MV-4-11 (cell line): ENCODE results near the gene KIF21A.
"Not testable (repeated sequence)": the region's sequence is repeated elsewhere in the genome, so short reads cannot be mapped to it uniquely, and the experiment has no call there.

Experiments used
- DNase-seq: peaks from one replicate; lab custom pipeline; 2025; lab: John Stamatoyannopoulos, UW

The KIF21A gene

GRCh38 chr12:39344926-39345325, 98.0 kb downstream of the KIF21A start:
- no peak for DNase-seq

DNA sequence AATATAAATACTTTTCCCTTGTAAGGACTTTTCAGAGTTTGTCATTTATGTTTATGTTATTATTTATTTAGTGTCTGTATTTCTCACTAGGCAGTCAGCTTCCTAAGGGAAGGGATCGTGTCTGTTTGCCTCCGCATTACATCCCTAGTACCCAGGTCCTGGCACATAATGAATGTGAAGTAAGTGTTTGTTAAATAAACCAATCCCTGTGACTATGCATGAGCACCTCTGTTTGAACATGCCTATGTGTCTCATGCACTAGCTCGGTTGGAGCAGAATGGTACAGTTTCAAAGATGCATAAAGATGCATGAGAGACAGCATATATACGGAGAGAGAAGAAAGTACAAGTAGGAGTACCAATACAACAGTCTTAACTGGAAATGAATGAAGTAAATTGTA, 99.3 kb downstream of the KIF21A start:
- no peak for DNase-seq

DNA sequence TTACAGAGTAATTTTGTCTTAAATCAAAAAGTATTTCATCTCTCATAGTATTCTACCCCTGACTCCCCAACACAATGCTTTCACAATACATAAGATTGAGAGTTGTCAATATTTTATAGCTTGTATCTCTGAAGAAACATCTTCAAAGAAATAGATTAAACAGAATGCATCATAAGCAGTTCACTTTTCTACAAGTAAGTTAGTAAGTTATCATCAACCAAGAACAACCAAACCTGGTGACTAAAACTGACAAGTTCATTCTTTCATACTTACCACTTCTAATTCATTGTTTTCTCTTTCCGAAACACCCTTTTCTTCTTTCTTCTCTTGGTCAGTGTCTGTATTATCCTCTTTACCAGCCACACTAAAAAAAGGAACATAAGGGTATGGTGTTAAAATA, 101.2 kb downstream of the KIF21A start:
- no peak for DNase-seq

- no peak for DNase-seq
Observed at GRCh38 chr12:39341179-39341578, 101.7 kb downstream of the KIF21A start.

GRCh38 chr12:39332661-39333175, 110.2 kb downstream of the KIF21A start:
- DNase-seq, result no peak

DNA sequence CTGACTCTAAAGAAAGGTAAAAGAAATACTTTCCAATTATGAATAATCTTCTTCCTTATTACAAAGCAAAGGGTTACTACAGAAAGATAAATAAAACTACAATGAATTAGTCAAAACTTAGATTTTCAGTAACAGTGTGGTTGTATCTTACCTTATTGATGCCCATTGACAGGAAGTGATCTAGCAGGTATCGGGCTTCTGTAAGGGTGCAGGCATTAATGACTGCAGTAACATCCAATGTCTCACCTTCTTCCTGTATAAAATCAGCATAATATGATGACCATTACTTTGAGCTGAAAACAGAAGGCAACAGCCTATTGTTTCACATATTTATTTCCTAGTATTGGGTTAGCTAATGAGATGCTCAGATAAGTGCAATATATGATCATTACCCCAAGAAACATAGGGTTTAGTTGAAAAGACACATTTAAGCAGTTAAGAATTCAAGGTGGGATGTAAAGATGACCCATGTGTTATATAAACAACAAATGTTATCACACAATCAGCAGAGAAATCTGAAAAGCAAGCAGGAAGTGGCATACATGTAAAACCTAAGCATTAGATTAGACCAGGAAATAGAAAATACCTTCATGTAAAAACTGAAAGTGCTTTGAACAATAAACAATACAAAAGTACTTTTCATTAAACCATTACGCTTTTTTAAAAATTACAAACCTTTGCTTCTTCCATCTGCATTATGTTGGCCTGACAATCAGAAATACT, 111.2 kb downstream of the KIF21A start:
- DNase-seq, result no peak

GRCh38 chr12:39329876-39330275, 113.0 kb downstream of the KIF21A start:
- no peak for DNase-seq

- DNase-seq, result no peak
Observed at GRCh38 chr12:39329018-39329417, 113.9 kb downstream of the KIF21A start.

DNA sequence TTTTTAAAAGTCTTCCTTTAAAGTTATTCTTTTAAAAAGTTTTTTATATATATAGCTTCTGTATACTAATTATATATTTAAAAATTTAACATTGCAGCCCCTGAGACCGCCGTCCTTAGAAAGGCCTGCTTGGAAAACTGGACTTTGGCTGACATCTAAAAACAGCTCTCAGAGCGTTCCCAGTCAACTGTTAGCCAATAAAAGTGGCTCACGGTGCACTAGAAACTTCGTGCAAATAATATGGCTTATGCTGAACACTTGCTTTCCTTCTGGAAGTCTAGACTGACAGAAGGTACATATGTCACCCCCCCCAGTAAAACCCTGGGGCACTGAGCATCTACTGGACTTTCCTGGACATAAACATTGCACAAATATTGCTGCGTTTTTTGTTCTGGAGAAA, 115.0 kb downstream of the KIF21A start:
- no peak for DNase-seq

DNA sequence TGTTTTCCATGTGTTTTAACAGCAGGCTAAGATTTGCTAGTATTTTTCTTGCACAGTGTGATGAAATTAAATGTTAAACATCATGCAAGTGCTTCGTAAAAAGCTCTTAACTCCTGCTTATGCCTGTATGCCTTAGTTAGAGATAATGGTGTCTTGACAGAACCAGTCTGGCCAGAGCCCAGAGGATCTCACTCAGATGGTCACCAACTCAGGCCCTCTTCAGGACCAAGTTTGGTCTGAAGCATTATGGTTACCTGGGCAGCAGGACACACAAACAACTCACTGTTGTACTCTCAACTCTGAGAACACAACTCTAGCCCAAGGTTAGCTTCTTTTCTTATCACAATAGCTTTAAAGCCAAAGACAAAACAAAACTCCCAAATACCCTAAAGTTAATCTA, 115.4 kb downstream of the KIF21A start:
- no peak for DNase-seq

GRCh38 chr12:39319180-39319579, 123.7 kb downstream of the KIF21A start:
- DNase-seq, result no peak

- DNase-seq, result no peak
Observed at GRCh38 chr12:39314547-39314946, 128.4 kb downstream of the KIF21A start.

GRCh38 chr12:39309516-39309915, 133.4 kb downstream of the KIF21A start:
- no peak for DNase-seq

GRCh38 chr12:39301422-39301821, 141.5 kb downstream of the KIF21A start:
- no peak for DNase-seq

- DNase-seq, result no peak
Observed at GRCh38 chr12:39300799-39301198, 142.1 kb downstream of the KIF21A start.

- no peak for DNase-seq
Observed at GRCh38 chr12:39297891-39298290, 145.0 kb downstream of the KIF21A start.

DNA sequence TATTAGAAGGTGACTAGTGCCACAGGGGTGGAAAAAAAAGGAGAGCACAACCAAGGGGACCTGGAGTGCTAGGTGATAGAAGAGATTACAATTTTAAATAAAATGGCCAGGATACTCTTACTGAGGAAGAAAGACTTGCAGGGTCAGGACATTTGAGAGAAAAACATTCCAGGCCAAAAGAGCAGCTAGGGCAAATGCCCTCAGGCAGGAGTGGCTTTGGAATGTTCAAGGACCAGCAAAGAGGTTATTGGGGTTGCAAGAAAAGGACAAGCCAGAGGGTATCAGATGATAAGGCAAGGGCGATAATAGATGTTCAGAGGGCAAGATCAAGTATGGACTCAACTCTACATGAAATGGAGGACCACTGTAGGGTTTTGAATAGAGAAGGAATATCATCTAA, 146.4 kb downstream of the KIF21A start:
- no peak for DNase-seq

DNA sequence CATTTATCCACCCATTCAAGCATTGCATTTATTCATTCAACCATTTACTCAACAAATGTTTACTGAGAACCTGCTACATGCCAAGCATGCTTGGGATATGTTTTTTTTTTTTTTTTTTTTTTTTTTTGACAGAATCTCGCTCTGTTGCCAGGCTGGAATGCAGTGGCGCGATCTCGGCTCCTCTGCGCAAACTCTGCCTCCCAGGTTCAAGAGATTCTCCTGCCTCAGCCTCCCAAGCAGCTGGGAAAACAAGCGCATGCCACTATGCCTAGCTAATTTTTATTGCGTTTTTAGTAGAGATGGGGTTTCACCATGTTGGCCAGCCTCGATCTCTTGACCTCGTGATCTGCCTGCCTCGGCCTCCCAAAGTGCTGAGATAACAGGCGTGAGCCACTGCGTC, 147.3 kb downstream of the KIF21A start:
- DNase-seq, result not testable (repeated sequence)

DNA sequence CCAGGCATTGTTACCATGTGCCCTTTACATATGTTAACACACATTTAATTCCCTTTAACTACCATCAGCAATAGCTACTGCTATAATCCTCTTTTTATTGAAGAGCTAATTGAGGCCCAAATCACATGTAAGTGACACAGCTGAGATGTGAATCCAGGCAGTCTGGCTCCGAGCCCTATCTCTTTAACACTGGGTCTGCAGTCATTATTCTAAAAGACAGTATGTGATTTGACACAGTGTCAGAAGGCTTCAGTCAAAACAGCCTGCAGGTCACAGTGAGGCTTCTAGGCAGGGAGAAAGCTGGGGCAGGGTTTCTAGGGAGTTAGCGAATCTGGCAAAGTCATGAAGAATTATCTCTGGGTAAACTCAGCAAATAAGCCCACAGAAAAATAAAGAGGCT, 148.2 kb downstream of the KIF21A start:
- DNase-seq, result no peak

DNA sequence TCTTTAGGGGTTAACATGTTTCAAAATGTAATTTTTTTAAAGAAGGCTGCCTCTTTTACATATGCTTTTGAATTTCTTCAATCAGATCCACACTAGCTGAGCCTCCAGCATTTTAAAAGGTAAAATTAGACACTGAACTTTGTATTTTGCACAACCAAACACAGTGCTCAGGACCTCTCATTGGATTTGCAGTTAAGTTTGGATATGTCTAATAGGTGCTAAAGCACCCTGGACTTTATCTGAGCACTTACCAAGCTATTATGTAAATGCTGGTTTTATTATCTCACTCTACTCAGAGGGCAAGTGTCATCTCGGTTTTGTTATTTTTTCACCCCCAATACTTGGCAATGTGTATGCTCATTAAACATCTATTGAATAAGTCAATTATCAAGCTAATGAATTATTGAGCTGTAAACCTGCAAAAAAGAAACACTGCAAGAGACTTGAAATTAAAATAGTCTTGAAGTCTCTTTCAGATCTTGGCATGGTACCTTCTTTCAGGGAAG, 150.7 kb downstream of the KIF21A start:
- no peak for DNase-seq

GRCh38 chr12:39287817-39288216, 155.1 kb downstream of the KIF21A start:
- DNase-seq, result peak; percentile 84

- DNase-seq, result no peak
Observed at GRCh38 chr12:39287409-39287808, 155.5 kb downstream of the KIF21A start.

- DNase-seq, result no peak
Observed at GRCh38 chr12:39278426-39278825, 164.5 kb downstream of the KIF21A start.

DNA sequence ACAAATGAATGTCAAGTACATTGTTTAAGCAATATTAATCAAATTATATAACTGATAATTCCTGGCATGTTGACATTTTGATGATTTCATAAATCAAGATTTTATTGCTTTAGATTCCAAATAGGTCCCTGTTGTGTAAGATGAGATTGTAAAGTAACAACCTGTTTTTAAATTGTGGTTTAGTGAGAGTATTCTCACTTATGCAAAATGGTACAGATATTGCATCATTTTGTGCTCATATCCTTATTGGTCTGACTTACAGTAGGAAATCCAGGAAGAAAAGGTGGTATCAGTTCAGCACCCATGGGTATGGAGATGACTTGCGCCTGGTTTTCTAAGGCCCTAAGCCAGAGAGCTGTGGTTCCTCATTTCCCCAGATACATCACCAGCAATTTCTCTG, 165.5 kb downstream of the KIF21A start:
- DNase-seq, result peak; percentile 61
